Thyroid gland (tissue), 4 donors: ENCODE data around the gene PTCH1. TPM values are rescaled to one million over a fixed set of nuclear protein-coding genes. Genes with fewer than 3 reads are reported as not detected.
A peak's percentile ranks its signal among the peaks of the same experiment; 100 is the strongest.

ENCODE experiments used
- DNase-seq, 2 donors: peaks; one replicate each; pipeline ENCODE4 v3.0.0-alpha.2; 2019
- H3K27ac ChIP-seq, 3 donors: fragments of 200-600 bp; sonication (generic); 1 replicate in 2 of 3; 2 replicates in 1 of 3; pipeline ENCODE4 v1.5.1; 2016 to 2019; ENCODE audit warnings: mild to moderate bottlenecking in 1 of 3, moderate library complexity in 1 of 3
- H3K27me3 ChIP-seq: fragments of 200-600 bp; sonication (generic); one replicate; pipeline ENCODE4 v1.5.1; 2019
- H3K36me3 ChIP-seq, 2 donors: fragments of 200-600 bp; sonication (generic); one replicate each; pipeline ENCODE4 v1.5.1; 2016 to 2019
- H3K4me1 ChIP-seq, 2 donors: fragments of 200-600 bp; sonication (generic); one replicate each; pipeline ENCODE4 v1.5.1; 2017 to 2019
- H3K4me3 ChIP-seq, 3 donors: fragments of 200-600 bp; sonication (generic); replicated peaks in 1 of 3; 1 replicate in 2 of 3; 2 replicates in 1 of 3; pipeline ENCODE4 v1.5.1; 2016; ENCODE audit warnings: mild to moderate bottlenecking in 1 of 3
- H3K9me3 ChIP-seq: fragments of 200-600 bp; sonication (generic); one replicate; pipeline ENCODE4 v1.5.1; 2017
- POLR2A ChIP-seq, 2 donors: fragments of 450-650 bp; IDR thresholded peaks; one replicate each; pipeline ENCODE4 v1.6.1; 2017; ENCODE audit warnings: antibody characterized with exemption in 2 of 2, mild to moderate bottlenecking in 2 of 2, moderate library complexity in 1 of 2
- WGBS, 2 donors: methylation state at CpG; one replicate each; pipeline ENCODE4 v1.1.5; 2017; 5-methylcytosine and 5-hydroxymethylcytosine counted together
- intact Hi-C: fragments of 100-400 bp; cut with DNase I; formaldehyde crosslinking; loops from one replicate; pipeline ENCODE4 v1.15.1; 2023
- total RNA-seq, 4 donors: library from RNA; depleted of rRNA; stranded (reverse); fragments of >200 nt; gene quantifications; one replicate each; pipeline ENCODE4 v1.2.3, GENCODE V29; 2016
- TF ChIP-seq, protein P1 (sequence below), 6 experiments: fragments of 200-600 bp in 3 of 6; fragments of 450-650 bp in 3 of 6; sonication (generic) in 3 of 6; IDR thresholded peaks; one replicate each; pipeline ENCODE4 v1.5.1; 2016 to 2019; ENCODE audit warnings: antibody characterized with exemption in 6 of 6, mild to moderate bottlenecking in 2 of 6, inconsistent platforms in 1 of 6, moderate library complexity in 1 of 6

PTCH1 gene
- total RNA-seq, 4 donors from 2014 or later = 10.7 to 293 (median 16.3) TPM

DNA sequence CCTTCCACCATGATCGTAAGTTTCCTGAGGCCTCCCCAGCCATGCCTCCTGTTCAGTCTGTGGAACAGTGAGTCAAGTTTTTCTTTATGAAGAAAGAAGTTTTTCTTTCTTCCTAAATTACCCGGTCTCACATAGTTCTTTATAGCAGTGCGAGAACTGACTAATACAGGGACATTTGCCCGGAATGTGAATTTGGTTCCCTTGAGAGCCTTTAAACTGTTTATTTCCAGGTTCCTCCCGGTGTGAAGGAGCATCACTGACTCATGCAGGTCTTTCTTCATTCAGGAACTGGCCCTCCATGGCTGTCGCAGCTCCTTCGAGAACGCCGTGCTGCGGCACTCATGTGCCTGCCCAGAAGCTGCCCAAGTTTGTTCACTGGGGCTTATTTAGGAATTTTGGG is 87.7 kb downstream of the PTCH1 start:
- no peak for TF ChIP-seq POLR2A (IDR thresholded peaks at IDR 0.05)
- TF ChIP-seq, protein P1, sequence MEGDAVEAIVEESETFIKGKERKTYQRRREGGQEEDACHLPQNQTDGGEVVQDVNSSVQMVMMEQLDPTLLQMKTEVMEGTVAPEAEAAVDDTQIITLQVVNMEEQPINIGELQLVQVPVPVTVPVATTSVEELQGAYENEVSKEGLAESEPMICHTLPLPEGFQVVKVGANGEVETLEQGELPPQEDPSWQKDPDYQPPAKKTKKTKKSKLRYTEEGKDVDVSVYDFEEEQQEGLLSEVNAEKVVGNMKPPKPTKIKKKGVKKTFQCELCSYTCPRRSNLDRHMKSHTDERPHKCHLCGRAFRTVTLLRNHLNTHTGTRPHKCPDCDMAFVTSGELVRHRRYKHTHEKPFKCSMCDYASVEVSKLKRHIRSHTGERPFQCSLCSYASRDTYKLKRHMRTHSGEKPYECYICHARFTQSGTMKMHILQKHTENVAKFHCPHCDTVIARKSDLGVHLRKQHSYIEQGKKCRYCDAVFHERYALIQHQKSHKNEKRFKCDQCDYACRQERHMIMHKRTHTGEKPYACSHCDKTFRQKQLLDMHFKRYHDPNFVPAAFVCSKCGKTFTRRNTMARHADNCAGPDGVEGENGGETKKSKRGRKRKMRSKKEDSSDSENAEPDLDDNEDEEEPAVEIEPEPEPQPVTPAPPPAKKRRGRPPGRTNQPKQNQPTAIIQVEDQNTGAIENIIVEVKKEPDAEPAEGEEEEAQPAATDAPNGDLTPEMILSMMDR (IDR thresholded peaks at IDR 0.05) = no peak
- H3K9me3 ChIP-seq = no peaks in the 10 kb centered on the region
- H3K27ac ChIP-seq = no peak overlapping the region
- H3K4me3 ChIP-seq = no peak overlapping the region
- no peaks in the 10 kb centered on the region for H3K36me3 ChIP-seq
- H3K27me3 ChIP-seq = no peaks in the 10 kb centered on the region
- DNase-seq = no peak
- peaks cover 0 to 6% of the 10 kb centered on the region in 2 donors for H3K4me1 ChIP-seq
- 91% methylated on average over 10 of the region's 10 CpGs for WGBS, 2 donors
- intact Hi-C loops = loop anchor here (5.0 kb wide), 1 partner anchor 83 kb away; no protein-coding TSS in a partner anchor

DNA sequence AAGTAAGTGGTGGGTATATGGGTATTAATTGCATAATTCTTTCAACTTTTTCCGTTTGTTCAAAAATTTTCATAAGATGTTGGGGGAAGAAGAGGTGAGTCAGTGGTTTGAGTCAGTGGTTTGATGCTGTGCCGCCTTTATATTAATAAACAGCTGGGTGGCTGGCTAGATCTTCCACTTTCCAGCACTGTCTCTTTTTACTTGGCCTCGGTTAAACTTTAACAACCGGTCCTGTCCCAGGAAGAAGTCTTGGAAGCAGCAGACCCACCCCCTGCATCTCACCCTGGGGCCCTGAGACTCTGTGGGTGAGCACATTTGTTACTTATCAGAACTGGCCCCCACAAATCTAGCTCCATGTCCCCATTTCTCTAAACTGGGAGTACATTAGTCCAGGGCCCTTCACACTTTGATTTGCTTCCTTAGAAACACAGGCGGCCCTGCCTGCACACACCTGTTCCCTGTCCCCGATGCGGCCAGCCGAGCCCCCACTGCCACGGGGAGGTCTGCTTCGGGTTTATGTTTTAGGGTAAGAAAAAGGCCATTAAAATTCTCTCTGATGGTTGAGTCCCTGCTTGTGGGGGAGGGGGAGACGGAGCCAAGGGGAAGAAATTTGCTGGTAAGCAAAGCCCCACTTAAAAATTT is 90.7 kb downstream of the PTCH1 start:
- DNase-seq = peak; percentile 24 to 30
- Histone ChIP-seq H3K4me1 (peaks cover 0 to 6% of the 10 kb centered on the region in 2 donors), H3K9me3 (no peaks in the 10 kb centered on the region), H3K36me3 (no peaks in the 10 kb centered on the region), H3K27me3 (no peaks in the 10 kb centered on the region), H3K4me3 (peak overlapping the region; percentile 4 to 33 (median 33)), H3K27ac (peak overlapping the region in 2 of 3 donors; percentile 65 to 79)
- intact Hi-C loops = loop anchor here (5.0 kb wide), 1 partner anchor 86 kb away; no protein-coding TSS in a partner anchor
- TF ChIP-seq, protein P1 (IDR thresholded peaks at IDR 0.05) = no peak
- no peak for TF ChIP-seq POLR2A (IDR thresholded peaks at IDR 0.05)
- WGBS, 2 donors = 26 to 35% methylated on average over 11 of the region's 11 CpGs

DNA sequence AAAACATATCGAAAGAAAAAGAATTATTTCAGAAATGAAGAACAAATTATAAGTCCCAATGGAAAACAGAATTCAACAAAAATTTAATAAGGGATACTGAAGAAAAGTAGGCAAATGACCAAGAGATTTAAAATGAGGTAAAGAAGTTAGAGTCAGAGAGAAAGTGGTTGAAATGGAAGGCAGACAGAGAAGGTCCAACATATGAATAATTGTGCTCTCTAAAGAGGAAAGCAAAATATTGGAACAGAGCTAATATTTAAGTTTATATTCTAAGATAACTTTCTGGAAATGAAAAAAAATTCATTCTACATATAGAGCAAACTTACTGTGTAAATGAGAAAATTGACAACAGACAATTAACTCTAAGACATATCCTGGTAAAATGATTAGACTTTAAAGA is 94.1 kb downstream of the PTCH1 start:
- no peak for TF ChIP-seq POLR2A (IDR thresholded peaks at IDR 0.05)
- TF ChIP-seq, protein P1 (IDR thresholded peaks at IDR 0.05) = no peak
- no peaks in the 10 kb centered on the region for H3K9me3 ChIP-seq
- H3K36me3 ChIP-seq = no peaks in the 10 kb centered on the region
- no peaks in the 10 kb centered on the region for H3K27me3 ChIP-seq
- H3K4me3 ChIP-seq = no peak overlapping the region
- intact Hi-C loops = no loop called here
- peaks cover 0 to 6% of the 10 kb centered on the region in 2 donors for H3K4me1 ChIP-seq
- WGBS, 2 donors = 92 to 94% methylated on average over 1 of the region's 1 CpG
- no peak overlapping the region for H3K27ac ChIP-seq
- DNase-seq = no peak

DNA sequence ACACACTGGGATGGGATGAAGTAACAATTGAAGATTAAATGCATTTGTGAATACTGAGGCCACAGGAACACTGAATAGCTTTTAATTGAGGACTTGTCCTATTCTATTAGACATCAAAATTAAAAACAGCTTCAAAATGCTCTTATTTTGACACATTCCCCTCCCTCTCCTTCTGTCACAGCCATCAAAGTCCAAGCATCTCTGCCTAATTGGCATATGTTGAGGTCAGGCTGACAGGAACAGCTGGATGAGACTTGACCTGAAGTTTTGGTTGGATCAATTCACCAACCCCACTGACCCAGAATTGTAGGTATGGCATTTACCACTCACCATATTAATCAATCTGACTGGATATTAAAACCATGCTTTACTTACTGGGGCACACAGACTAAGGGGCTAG is 96.3 kb downstream of the PTCH1 start:
- no peak overlapping the region for H3K27ac ChIP-seq
- no peak for TF ChIP-seq POLR2A (IDR thresholded peaks at IDR 0.05)
- TF ChIP-seq, protein P1 (IDR thresholded peaks at IDR 0.05) = no peak
- no peaks in the 10 kb centered on the region for H3K36me3 ChIP-seq
- no peaks in the 10 kb centered on the region for H3K4me1 ChIP-seq
- intact Hi-C loops = no loop called here
- no peak overlapping the region for H3K4me3 ChIP-seq
- no peak for DNase-seq
- no peaks in the 10 kb centered on the region for H3K9me3 ChIP-seq
- no peaks in the 10 kb centered on the region for H3K27me3 ChIP-seq

DNA sequence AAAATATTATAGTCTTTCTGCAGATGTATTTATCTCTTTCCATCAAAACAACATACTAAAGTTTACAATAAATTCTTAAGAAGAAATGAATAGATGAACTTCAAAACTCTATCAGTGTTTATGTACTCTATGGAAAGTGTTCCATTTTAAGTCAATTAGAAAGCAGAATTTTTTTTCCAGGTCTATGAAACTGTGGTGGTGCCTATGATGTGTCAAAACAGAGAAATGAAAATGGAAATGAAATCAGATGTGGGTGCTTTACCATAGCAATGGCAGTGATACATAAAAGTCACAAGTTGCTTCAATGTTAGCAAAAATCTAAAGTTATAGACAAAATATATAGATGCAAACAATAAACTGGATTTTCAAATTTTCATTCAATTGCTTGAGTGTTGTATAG is 97.3 kb downstream of the PTCH1 start:
- H3K27me3 ChIP-seq = no peaks in the 10 kb centered on the region
- H3K9me3 ChIP-seq = no peaks in the 10 kb centered on the region
- H3K4me1 ChIP-seq = no peaks in the 10 kb centered on the region
- H3K36me3 ChIP-seq = no peaks in the 10 kb centered on the region
- no peak overlapping the region for H3K27ac ChIP-seq
- DNase-seq = no peak
- TF ChIP-seq, protein P1 (IDR thresholded peaks at IDR 0.05) = no peak
- no peak for TF ChIP-seq POLR2A (IDR thresholded peaks at IDR 0.05)
- intact Hi-C loops = no loop called here
- H3K4me3 ChIP-seq = no peak overlapping the region
